ENCODE data around the gene KIF7. TPM values are rescaled to one million over a fixed set of nuclear protein-coding genes. Genes with fewer than 3 reads are reported as not detected.

Gene KIF7
- polyA plus RNA-seq, 1 of the 3 experiments (the other 2 are of a cell fraction) = 12.0 TPM

- Histone ChIP-seq H2AFZ (ENCODE audit: low read depth) (no peak overlapping the region), H3K79me2 (ENCODE audit: insufficient read depth) (peaks cover 34% of the 10 kb centered on the region), H3K4me2 (no peak overlapping the region), H3K4me3 (ENCODE audit: low read depth in 2 of 2, low read length in 1 of 2) (no peak overlapping the region), H4K20me1 (ENCODE audit: insufficient read depth) (no peaks in the 10 kb centered on the region), H3K36me3 (replicated peaks in 1 of 2; ENCODE audit: control insufficient read depth in 1 of 2, insufficient read depth in 2 of 2, low read length in 1 of 2) (peaks cover 38 to 43% of the 10 kb centered on the region in 2 experiments), H3K9me3 (no peaks in the 10 kb centered on the region), H3K27ac (ENCODE audit: low read depth in 2 of 2, low read length in 1 of 2) (no peak overlapping the region), H3K4me1 (ENCODE audit: control insufficient read depth in 1 of 2, insufficient read depth in 2 of 2, low read depth in 1 of 2, low read length in 1 of 2) (peaks cover 0 to 13% of the 10 kb centered on the region in 2 experiments; a peak in 1 of 4 replicates), H3K9me2 (no peaks in the 10 kb centered on the region), H3F3A (replicated peaks; ENCODE audit: insufficient read depth) (peaks cover 7% of the 10 kb centered on the region), H3K27me3 (ENCODE audit: insufficient read depth) (no peaks in the 10 kb centered on the region), H3K9ac (no peak overlapping the region)
- POLR2A ChIA-PET = no interaction called here
- CTCF ChIA-PET = interaction anchor here (1.5 kb wide), 1 partner anchor 235 kb away, joined by 3 read pairs; no protein-coding TSS in a partner anchor
- WGBS (ENCODE audit: low lambda C conversion rate) = 81% methylated on average over 5 of the region's 5 CpGs
- TF ChIP-seq, protein P1, sequence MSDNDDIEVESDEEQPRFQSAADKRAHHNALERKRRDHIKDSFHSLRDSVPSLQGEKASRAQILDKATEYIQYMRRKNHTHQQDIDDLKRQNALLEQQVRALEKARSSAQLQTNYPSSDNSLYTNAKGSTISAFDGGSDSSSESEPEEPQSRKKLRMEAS (IDR thresholded peaks at IDR 0.05; ENCODE audit: low read depth) = no peak
- TF ChIP-seq CTCF (IDR thresholded peaks at IDR 0.05) = no peak
- TF ChIP-seq, protein P2, sequence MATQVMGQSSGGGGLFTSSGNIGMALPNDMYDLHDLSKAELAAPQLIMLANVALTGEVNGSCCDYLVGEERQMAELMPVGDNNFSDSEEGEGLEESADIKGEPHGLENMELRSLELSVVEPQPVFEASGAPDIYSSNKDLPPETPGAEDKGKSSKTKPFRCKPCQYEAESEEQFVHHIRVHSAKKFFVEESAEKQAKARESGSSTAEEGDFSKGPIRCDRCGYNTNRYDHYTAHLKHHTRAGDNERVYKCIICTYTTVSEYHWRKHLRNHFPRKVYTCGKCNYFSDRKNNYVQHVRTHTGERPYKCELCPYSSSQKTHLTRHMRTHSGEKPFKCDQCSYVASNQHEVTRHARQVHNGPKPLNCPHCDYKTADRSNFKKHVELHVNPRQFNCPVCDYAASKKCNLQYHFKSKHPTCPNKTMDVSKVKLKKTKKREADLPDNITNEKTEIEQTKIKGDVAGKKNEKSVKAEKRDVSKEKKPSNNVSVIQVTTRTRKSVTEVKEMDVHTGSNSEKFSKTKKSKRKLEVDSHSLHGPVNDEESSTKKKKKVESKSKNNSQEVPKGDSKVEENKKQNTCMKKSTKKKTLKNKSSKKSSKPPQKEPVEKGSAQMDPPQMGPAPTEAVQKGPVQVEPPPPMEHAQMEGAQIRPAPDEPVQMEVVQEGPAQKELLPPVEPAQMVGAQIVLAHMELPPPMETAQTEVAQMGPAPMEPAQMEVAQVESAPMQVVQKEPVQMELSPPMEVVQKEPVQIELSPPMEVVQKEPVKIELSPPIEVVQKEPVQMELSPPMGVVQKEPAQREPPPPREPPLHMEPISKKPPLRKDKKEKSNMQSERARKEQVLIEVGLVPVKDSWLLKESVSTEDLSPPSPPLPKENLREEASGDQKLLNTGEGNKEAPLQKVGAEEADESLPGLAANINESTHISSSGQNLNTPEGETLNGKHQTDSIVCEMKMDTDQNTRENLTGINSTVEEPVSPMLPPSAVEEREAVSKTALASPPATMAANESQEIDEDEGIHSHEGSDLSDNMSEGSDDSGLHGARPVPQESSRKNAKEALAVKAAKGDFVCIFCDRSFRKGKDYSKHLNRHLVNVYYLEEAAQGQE (IDR thresholded peaks at IDR 0.05; ENCODE audit: low read depth, low read length) = no peak
- TF ChIP-seq NFIC (IDR thresholded peaks at IDR 0.05; ENCODE audit: borderline replicate concordance) = no peak
- TF ChIP-seq GATA2 (CRISPR knock-in tag; IDR thresholded peaks at IDR 0.05) = no peak
- no peak for TF ChIP-seq POLR2AphosphoS5 (IDR thresholded peaks at IDR 0.05; ENCODE audit: low read depth, low read length)
- TF ChIP-seq EP300 (IDR thresholded peaks at IDR 0.05; ENCODE audit: borderline replicate concordance in 1 of 2, low read depth in 1 of 2, low read length in 1 of 2) = no peak
- TF ChIP-seq RCOR1 (IDR thresholded peaks at IDR 0.05; ENCODE audit: low read length) = no peak
- TF ChIP-seq YY1 (IDR thresholded peaks at IDR 0.05; ENCODE audit: low read depth) = no peak
- no peak for TF ChIP-seq FOSL2 (IDR thresholded peaks at IDR 0.05; ENCODE audit: borderline replicate concordance, low read depth)
- TF ChIP-seq TAF1 (IDR thresholded peaks at IDR 0.05; ENCODE audit: borderline replicate concordance, low read depth, low read length) = no peak
- no peak for TF ChIP-seq TEAD4 (IDR thresholded peaks at IDR 0.05; ENCODE audit: borderline replicate concordance, insufficient read depth)
- TF ChIP-seq FOXM1 (IDR thresholded peaks at IDR 0.05; ENCODE audit: low read depth) = no peak
- TF ChIP-seq RAD21 (IDR thresholded peaks at IDR 0.05; ENCODE audit: low read length) = no peak
- TF ChIP-seq EZH2phosphoT487 (IDR thresholded peaks at IDR 0.05; ENCODE audit: borderline replicate concordance, low read depth) = no peak
- no peak for DNase-seq
Observed at GRCh38 chr15:89591834-89592233, 63.4 kb downstream of the KIF7 start.

All from SK-N-SH (cell line).